HG03097 (cell line): ENCODE measurements around the gene LHX3.
"Not testable (repeated sequence)": the region's sequence is repeated elsewhere in the genome, so short reads cannot be mapped to it uniquely, and the experiment has no call there.

Source experiments
- ATAC-seq: cut with Tn5 transposase; IDR thresholded peaks from one replicate; pipeline ENCODE4 v1.9.1; 2021; ENCODE audit not compliant: unreplicated experiment, low FRiP score

The LHX3 gene

GRCh38 chr9:136157477-136158265 is 47.3 kb downstream of the LHX3 start:
- ATAC-seq, result no peak

- ATAC-seq, result no peak
These were observed 48.5 kb downstream of the LHX3 start for GRCh38 chr9:136156209-136157120.

GRCh38 chr9:136155576-136155975 is 49.4 kb downstream of the LHX3 start:
- ATAC-seq, result no peak

- ATAC-seq, result no peak
These were observed 50.0 kb downstream of the LHX3 start for GRCh38 chr9:136154943-136155342.

GRCh38 chr9:136153381-136154065 is 51.4 kb downstream of the LHX3 start:
- ATAC-seq, result no peak

GRCh38 chr9:136152931-136153330 is 52.0 kb downstream of the LHX3 start:
- no peak for ATAC-seq

GRCh38 chr9:136152543-136152866 is 52.4 kb downstream of the LHX3 start:
- no peak for ATAC-seq

GRCh38 chr9:136151848-136152542 is 52.9 kb downstream of the LHX3 start:
- no peak for ATAC-seq

- no peak for ATAC-seq
These were observed 53.6 kb downstream of the LHX3 start for GRCh38 chr9:136151214-136151804.

- not testable (repeated sequence) for ATAC-seq
These were observed 54.2 kb downstream of the LHX3 start for GRCh38 chr9:136150664-136151213.

GRCh38 chr9:136149853-136150252 is 55.1 kb downstream of the LHX3 start:
- ATAC-seq, result no peak

GRCh38 chr9:136149337-136149736 is 55.6 kb downstream of the LHX3 start:
- ATAC-seq, result no peak

GRCh38 chr9:136148766-136149165 is 56.2 kb downstream of the LHX3 start:
- ATAC-seq, result no peak

GRCh38 chr9:136147890-136148714 is 56.8 kb downstream of the LHX3 start:
- no peak for ATAC-seq

GRCh38 chr9:136147038-136147889 is 57.7 kb downstream of the LHX3 start:
- ATAC-seq, result no peak
